IMR-90 (cell line): ENCODE results near the gene HOXC6. TPM values are rescaled to one million over a fixed set of nuclear protein-coding genes. Genes with fewer than 3 reads are reported as not detected.

Experiments
- ATAC-seq: fragments of 200-7000 bp; cut with Tn5 transposase; 2 replicates; pipeline ENCODE4 v1.9.1; 2020; ENCODE audit warnings: low read depth, mild to moderate bottlenecking, moderate library complexity
- BruUV-seq: library from RNA; stranded (reverse); fragments of 400-500 nt; replicated peaks from 2 replicates; lab custom pipeline; 2021; lab: Mats Ljungman, UMichigan
- CTCF ChIA-PET: fragments of 300-600 bp; formaldehyde crosslinking; extraction: SDS; loops from one replicate; lab custom pipeline; 2021; ENCODE audit warnings: antibody characterized with exemption; lab: Yijun Ruan, JAX
- POLR2A ChIA-PET: fragments of 300-600 bp; sonication (Branson Sonifier 250); formaldehyde crosslinking; loops from one replicate; lab custom pipeline; 2022; ENCODE audit warnings: antibody characterized with exemption; ENCODE audit not compliant: unreplicated experiment; lab: Charles Lee
- DNase-seq: peaks from one replicate; pipeline ENCODE4 v3.0.0; 2013
- H2AFZ ChIP-seq: replicated peaks from 2 replicates; pipeline ENCODE3; 2013; ENCODE audit warnings: low read length, mild to moderate bottlenecking; ENCODE audit not compliant: poor library complexity
- H2AK5ac ChIP-seq: 2 replicates; pipeline ENCODE4 v1.6.1; 2013; ENCODE audit warnings: low read depth, low read length, inconsistent platforms
- H2AK9ac ChIP-seq: replicated peaks from 2 replicates; pipeline ENCODE3; 2013; ENCODE audit warnings: mild to moderate bottlenecking, low read depth, low read length, moderate library complexity; ENCODE audit not compliant: poor library complexity
- H2BK120ac ChIP-seq: 2 replicates; pipeline ENCODE4 v1.6.1; 2013; ENCODE audit warnings: low read depth, low read length, inconsistent platforms
- H2BK15ac ChIP-seq: 3 replicates; pipeline ENCODE4 v1.6.1; 2013; ENCODE audit warnings: low read depth, low read length, inconsistent platforms
- H2BK20ac ChIP-seq: 2 replicates; pipeline ENCODE4 v1.6.1; 2013; ENCODE audit warnings: low read depth, mild to moderate bottlenecking, inconsistent platforms, low read length, moderate library complexity
- H2BK5ac ChIP-seq: 2 replicates; pipeline ENCODE4 v1.6.1; 2013; ENCODE audit warnings: mild to moderate bottlenecking, low read depth, low read length, inconsistent platforms; ENCODE audit not compliant: poor library complexity, severe bottlenecking
- H3K14ac ChIP-seq: replicated peaks from 2 replicates; pipeline ENCODE4 v1.6.1; 2013; ENCODE audit warnings: low read depth, low read length, inconsistent platforms
- H3K18ac ChIP-seq: 2 replicates; pipeline ENCODE4 v1.6.1; 2013; ENCODE audit warnings: low read depth, low read length, control low read depth
- H3K23ac ChIP-seq: 2 replicates; pipeline ENCODE4 v1.6.1; 2013; ENCODE audit warnings: low read depth, low read length, inconsistent platforms
- H3K27ac ChIP-seq: 2 replicates; pipeline ENCODE4 v1.5.1; 2013; ENCODE audit warnings: mild to moderate bottlenecking, control low read depth, low read length; ENCODE audit not compliant: insufficient read depth
- H3K27me3 ChIP-seq: 2 replicates; pipeline ENCODE4 v1.6.1; 2013; ENCODE audit warnings: low read length; ENCODE audit not compliant: control insufficient read depth, insufficient read depth
- H3K36me3 ChIP-seq: 2 replicates; pipeline ENCODE4 v1.6.1; 2013; ENCODE audit warnings: low read length, mixed read lengths; ENCODE audit not compliant: control insufficient read depth, insufficient read depth
- H3K4ac ChIP-seq: 2 replicates; pipeline ENCODE4 v1.6.1; 2013; ENCODE audit warnings: low read depth, low read length, inconsistent platforms
- H3K4me1 ChIP-seq: 2 replicates; pipeline ENCODE4 v1.6.1; 2013; ENCODE audit warnings: low read length, mixed read lengths; ENCODE audit not compliant: control insufficient read depth, insufficient read depth
- H3K4me2 ChIP-seq: 2 replicates; pipeline ENCODE4 v1.6.1; 2013; ENCODE audit warnings: low read depth, mild to moderate bottlenecking, control low read depth, low read length, moderate library complexity
- H3K4me3 ChIP-seq: 2 replicates; pipeline ENCODE4 v1.5.1; 2013; ENCODE audit warnings: low read depth, mild to moderate bottlenecking, control low read depth, low read length, moderate library complexity; ENCODE audit not compliant: insufficient read depth
- H3K56ac ChIP-seq: 2 replicates; pipeline ENCODE4 v1.6.1; 2013; ENCODE audit warnings: low read length, inconsistent platforms; ENCODE audit not compliant: insufficient read depth; ENCODE audit errors: extremely low read depth
- H3K79me1 ChIP-seq, 2 experiments: 2 replicates each; pipeline ENCODE4 v1.6.1; 2013; ENCODE audit warnings: low read length in 2 of 2, inconsistent platforms in 1 of 2, low read depth in 1 of 2
- H3K9ac ChIP-seq: 2 replicates; pipeline ENCODE4 v1.6.1; 2013; ENCODE audit warnings: low read depth, low read length, control low read depth
- H3K9me1 ChIP-seq: 2 replicates; pipeline ENCODE4 v1.6.1; 2013; ENCODE audit warnings: low read length, inconsistent platforms; ENCODE audit not compliant: insufficient read depth
- H3K9me3 ChIP-seq: 2 replicates; pipeline ENCODE4 v1.6.1; 2013; ENCODE audit warnings: low read length; ENCODE audit not compliant: control insufficient read depth, insufficient read depth
- H4K20me1 ChIP-seq: 2 replicates; pipeline ENCODE4 v1.6.1; 2013; ENCODE audit warnings: low read length, inconsistent platforms; ENCODE audit not compliant: insufficient read depth
- H4K5ac ChIP-seq: 2 replicates; pipeline ENCODE4 v1.6.1; 2013; ENCODE audit warnings: mild to moderate bottlenecking, low read depth, low read length, control low read depth
- H4K8ac ChIP-seq, 2 experiments: 2 replicates each; pipeline ENCODE4 v1.6.1; 2013; ENCODE audit warnings: low read depth in 2 of 2, low read length in 2 of 2, control low read depth in 1 of 2, inconsistent platforms in 1 of 2
- H4K91ac ChIP-seq: 2 replicates; pipeline ENCODE4 v1.6.1; 2013; ENCODE audit warnings: low read depth, low read length, inconsistent platforms; ENCODE audit not compliant: insufficient read depth
- RCOR1 ChIP-seq: IDR thresholded peaks from 2 replicates; pipeline ENCODE4 v1.6.1; 2012; ENCODE audit warnings: mild to moderate bottlenecking, low read length, improper control_type of control experiment; ENCODE audit not compliant: insufficient replicate concordance
- WGBS, 2 experiments: methylation state at CpG; one replicate each; pipeline versions ENCODE4 v1.1.5 to v1.1.7; 2013; ENCODE audit warnings: missing lambda C conversion rate in 2 of 2; ENCODE audit not compliant: insufficient read length in 1 of 2; ENCODE audit errors: extremely low coverage in 2 of 2; 5-methylcytosine and 5-hydroxymethylcytosine counted together
- dilution Hi-C: fragments of 300-500 bp; cut with HindIII; formaldehyde crosslinking; loops from one replicate; pipeline ENCODE4 v1.14.3; 2018; ENCODE audit warnings: low sequenced_read_pairs; ENCODE audit not compliant: unreplicated experiment
- in situ Hi-C: fragments of 300-500 bp; cut with MboI; formaldehyde crosslinking; loops from 3 replicates; pipeline ENCODE4 v1.14.3; 2019; ENCODE audit warnings: low sequenced_read_pairs, inconsistent platforms, mixed read lengths
- intact Hi-C: fragments of 100-400 bp; cut with micrococcal nuclease; formaldehyde crosslinking; loops from 2 replicates; pipeline ENCODE4 v1.10.0; 2022
- polyA plus RNA-seq, 3 experiments: library from polyadenylated mRNA; depleted of rRNA; stranded (reverse); fragments of >200 nt; gene quantifications; 2 replicates each; pipeline ENCODE4 v1.2.3, GENCODE V29; 2012; ENCODE audit warnings: low replicate concordance in 1 of 3
- total RNA-seq: library from RNA; depleted of rRNA; stranded (reverse); fragments of >200 nt; gene quantifications from 2 replicates; pipeline ENCODE4 v1.2.3, GENCODE V29; 2012
- TF ChIP-seq, protein P1 (sequence below): fragments of 150-350 bp; IDR thresholded peaks from 2 replicates; pipeline ENCODE4 v1.6.1; 2016; ENCODE audit warnings: low read depth, mild to moderate bottlenecking, low read length, moderate library complexity, borderline replicate concordance

Gene HOXC6
- total and polyA plus RNA-seq, 2 of the 4 experiments (the other 2 are of a cell fraction), result 1.1 TPM; not detected in 1

DNA sequence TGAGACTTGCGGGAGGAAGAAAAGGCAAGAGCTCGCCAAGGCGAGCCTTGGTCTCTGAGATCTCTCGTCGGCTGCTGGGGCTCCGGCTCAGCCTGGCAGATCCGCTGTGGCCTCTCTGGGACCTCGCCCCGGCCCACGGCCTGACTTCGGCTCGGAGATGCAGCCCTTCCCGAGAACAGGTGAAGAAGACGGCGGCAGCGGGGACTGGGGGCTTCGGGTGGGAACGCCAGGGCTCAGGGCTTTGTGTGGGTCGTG is 34.3 kb upstream of the HOXC6 start:
- H2BK120ac ChIP-seq, result no peak overlapping the region
- CTCF ChIA-PET, result no interaction called here
- H4K20me1 ChIP-seq, result no peaks in the 10 kb centered on the region; the same call in 1 of the 2 replicates
- no peak overlapping the region for H2BK20ac ChIP-seq
- H3K9ac ChIP-seq, result no peak overlapping the region
- H3K9me3 ChIP-seq, result peaks cover 19% of the 10 kb centered on the region
- BruUV-seq, result no TSS peak
- DNase-seq, result no peak
- ATAC-seq, result no peak
- no peaks in the 10 kb centered on the region for H3K36me3 ChIP-seq
- peaks cover 3% of the 10 kb centered on the region; the same call in 1 of the 2 replicates for H3K4me1 ChIP-seq
- no peak overlapping the region for H3K4me3 ChIP-seq
- no peak overlapping the region for H3K4ac ChIP-seq
- TF ChIP-seq RCOR1, result no peak
- TF ChIP-seq, protein P1, sequence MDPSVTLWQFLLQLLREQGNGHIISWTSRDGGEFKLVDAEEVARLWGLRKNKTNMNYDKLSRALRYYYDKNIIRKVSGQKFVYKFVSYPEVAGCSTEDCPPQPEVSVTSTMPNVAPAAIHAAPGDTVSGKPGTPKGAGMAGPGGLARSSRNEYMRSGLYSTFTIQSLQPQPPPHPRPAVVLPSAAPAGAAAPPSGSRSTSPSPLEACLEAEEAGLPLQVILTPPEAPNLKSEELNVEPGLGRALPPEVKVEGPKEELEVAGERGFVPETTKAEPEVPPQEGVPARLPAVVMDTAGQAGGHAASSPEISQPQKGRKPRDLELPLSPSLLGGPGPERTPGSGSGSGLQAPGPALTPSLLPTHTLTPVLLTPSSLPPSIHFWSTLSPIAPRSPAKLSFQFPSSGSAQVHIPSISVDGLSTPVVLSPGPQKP, result no peak
- POLR2A ChIA-PET, result no interaction called here
- H3K14ac ChIP-seq, result no peak overlapping the region
- 4% methylated on average over 10 of the region's 19 CpGs; no CpG with 5 or more reads in 1 of the 2 experiments for WGBS, 2 experiments
- dilution Hi-C loops, result no loop called here
- H3K27me3 ChIP-seq, result peaks cover 98% of the 10 kb centered on the region
- H3K56ac ChIP-seq, result no peak overlapping the region
- H2AK5ac ChIP-seq, result no peak overlapping the region
- no peak overlapping the region for H4K8ac ChIP-seq
- in situ Hi-C loops, result loop anchor here (10.0 kb wide), 2 partner anchors 229 to 381 kb away; no protein-coding TSS in a partner anchor
- H3K27ac ChIP-seq, result no peak overlapping the region
- no peak overlapping the region for H3K4me2 ChIP-seq
- no peak overlapping the region for H2BK15ac ChIP-seq
- no peaks in the 10 kb centered on the region for H3K9me1 ChIP-seq
- no peak overlapping the region for H2BK5ac ChIP-seq
- intact Hi-C loops, result no loop called here
- H4K5ac ChIP-seq, result no peak overlapping the region
- H3K18ac ChIP-seq, result no peak overlapping the region
- no peaks in the 10 kb centered on the region for H3K79me1 ChIP-seq
- H3K23ac ChIP-seq, result no peak overlapping the region
- no peak overlapping the region for H4K91ac ChIP-seq
- no peak overlapping the region for H2AK9ac ChIP-seq
- H2AFZ ChIP-seq, result no peak overlapping the region
